Activated CD4-positive, alpha-beta T cell treated with anti-CD3 and anti-CD28 coated beads, Interleukin-2, amount 50 U/mL, for 48 hours (primary cell): ENCODE results near the gene NBPF10.
"Not testable (repeated sequence)": the region's sequence is repeated elsewhere in the genome, so short reads cannot be mapped to it uniquely, and the experiment has no call there.

Source experiments
- DNase-seq, 2 experiments: peaks; one replicate each; pipeline ENCODE4 v3.0.0-alpha.2; 2020

The NBPF10 gene, protein sequence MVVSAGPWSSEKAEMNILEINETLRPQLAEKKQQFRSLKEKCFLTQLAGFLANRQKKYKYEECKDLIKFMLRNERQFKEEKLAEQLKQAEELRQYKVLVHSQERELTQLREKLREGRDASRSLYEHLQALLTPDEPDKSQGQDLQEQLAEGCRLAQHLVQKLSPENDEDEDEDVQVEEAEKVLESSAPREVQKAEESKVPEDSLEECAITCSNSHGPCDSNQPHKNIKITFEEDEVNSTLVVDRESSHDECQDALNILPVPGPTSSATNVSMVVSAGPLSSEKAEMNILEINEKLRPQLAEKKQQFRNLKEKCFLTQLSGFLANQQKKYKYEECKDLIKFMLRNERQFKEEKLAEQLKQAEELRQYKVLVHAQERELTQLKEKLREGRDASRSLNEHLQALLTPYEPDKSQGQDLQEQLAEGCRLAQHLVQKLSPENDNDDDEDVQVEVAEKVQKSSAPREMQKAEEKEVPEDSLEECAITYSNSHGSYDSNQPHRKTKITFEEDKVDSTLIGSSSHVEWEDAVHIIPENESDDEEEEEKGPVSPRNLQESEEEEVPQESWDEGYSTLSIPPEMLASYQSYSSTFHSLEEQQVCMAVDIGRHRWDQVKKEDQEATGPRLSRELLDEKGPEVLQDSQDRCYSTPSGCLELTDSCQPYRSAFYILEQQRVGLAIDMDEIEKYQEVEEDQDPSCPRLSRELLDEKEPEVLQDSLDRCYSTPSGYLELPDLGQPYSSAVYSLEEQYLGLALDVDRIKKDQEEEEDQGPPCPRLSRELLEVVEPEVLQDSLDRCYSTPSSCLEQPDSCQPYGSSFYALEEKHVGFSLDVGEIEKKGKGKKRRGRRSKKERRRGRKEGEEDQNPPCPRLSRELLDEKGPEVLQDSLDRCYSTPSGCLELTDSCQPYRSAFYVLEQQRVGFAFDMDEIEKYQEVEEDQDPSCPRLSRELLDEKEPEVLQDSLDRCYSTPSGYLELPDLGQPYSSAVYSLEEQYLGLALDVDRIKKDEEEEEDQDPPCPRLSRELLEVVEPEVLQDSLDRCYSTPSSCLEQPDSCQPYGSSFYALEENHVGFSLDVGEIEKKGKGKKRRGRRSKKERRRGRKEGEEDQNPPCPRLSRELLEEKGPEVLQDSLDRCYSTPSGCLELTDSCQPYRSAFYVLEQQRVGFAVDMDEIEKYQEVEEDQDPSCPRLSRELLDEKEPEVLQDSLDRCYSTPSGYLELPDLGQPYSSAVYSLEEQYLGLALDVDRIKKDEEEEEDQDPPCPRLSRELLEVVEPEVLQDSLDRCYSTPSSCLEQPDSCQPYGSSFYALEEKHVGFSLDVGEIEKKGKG (N-terminal part only)

DNA sequence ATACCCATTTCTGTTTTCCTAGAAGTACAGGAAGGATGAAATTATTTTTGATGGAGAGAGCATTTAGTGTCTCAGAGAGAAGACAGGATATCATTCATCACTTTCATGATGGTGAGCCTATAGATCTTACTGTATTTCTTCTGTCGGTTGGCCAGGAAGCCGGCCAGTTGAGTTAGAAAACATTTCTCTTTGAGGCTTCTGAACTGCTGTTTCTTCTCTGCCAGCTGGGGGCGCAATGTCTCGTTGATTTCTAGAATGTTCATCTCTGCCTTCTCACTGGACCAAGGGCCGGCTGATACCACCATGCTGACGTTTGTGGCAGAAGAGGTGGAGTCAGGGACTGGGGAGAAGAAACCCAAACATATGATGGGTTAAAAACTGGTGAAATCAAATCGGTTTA lies at the start of gene NBPF10:
TSS of gene NBPF10 (minus strand) at position 340 of the 400 bp plus-strand sequence. CDS start at position 305, 35 bp downstream.
- peak; percentile 1 to 5 for DNase-seq

DNA sequence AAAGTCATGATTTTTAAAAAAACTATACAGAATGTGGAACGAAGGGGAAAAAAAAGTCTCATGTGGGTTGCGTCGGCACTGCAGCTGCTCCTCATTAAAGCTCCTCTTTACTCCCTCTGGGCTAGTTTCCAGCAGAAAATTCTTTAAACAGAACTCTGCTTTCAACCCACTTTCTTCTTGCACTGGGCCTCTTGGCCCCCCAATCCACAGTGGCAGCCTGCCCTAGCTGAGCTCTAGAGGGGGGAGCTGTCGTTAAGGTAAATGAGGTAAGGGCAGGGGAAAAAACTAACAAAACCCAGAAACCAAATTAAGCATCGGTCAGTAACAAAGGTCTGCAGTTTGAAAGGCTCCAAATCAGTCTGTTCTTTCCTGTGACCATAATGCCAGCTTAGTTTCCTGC lies 29.9 kb upstream of the NBPF10 start:
- not testable (repeated sequence) for DNase-seq

DNA sequence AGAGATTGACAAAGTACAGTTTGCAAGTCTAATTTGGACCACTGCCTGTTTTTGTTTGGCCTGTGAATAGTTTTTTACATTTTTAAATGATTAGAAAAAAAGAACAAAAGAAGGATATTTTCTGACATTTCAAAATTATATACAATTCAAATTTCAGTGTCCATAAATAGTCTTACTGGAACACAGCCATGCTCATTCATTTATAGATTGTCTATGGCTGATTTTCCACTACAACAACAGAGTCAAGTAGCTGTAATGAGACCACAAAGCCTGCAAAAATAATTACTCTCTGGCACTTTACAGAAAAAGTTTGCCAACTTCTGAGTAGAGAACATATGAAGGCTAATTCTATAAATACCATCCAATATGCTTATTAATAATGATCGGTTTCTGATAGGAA lies 23.1 kb upstream of the NBPF10 start:
- DNase-seq, result not testable (repeated sequence)

DNA sequence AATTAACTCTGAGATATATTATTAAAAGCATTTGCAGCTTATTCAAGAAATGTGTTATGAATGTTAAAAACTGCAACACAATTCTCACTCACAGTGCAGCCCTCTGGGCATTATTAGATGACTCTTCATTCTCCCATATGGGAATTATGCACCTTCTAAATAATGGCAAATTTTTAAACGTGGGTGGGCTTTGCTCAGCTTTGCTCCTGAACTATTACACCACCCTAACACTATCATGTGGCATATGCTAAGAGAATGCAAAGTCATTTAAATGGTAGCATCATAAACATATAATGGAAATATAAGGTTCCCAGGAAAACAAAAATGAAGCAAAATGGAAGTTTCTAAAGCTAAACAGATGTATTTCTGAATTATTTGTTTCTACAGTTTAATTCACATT lies 22.7 kb upstream of the NBPF10 start:
- DNase-seq, result not testable (repeated sequence)
